Keratinocyte (primary cell): ENCODE results near the gene SOX8. TPM values are rescaled to one million over a fixed set of nuclear protein-coding genes. Genes with fewer than 3 reads are reported as not detected.

ENCODE experiments used
- DNase-seq: peaks from one replicate; pipeline ENCODE4 v3.0.0-alpha.2; 2011; ENCODE audit warnings: low read depth, missing footprints, low spot score
- FAIRE-seq: peaks from 2 replicates; lab custom pipeline; 2011; peaks lifted over from hg19 to GRCh38; lab: Jason Lieb, UNC
- H2AFZ ChIP-seq: 2 replicates; pipeline ENCODE4 v1.6.0; 2012; ENCODE audit warnings: low read length, control low read depth, inconsistent platforms; ENCODE audit not compliant: control insufficient read depth
- H3K27ac ChIP-seq: 2 replicates; pipeline ENCODE4 v1.5.1; 2011; ENCODE audit warnings: low read length; ENCODE audit not compliant: control insufficient read depth, insufficient read depth
- H3K27me3 ChIP-seq: 3 replicates; pipeline ENCODE4 v1.6.0; 2011; ENCODE audit warnings: low read length; ENCODE audit not compliant: control insufficient read depth, insufficient read depth; ENCODE audit errors: extremely low read depth
- H3K36me3 ChIP-seq, 2 experiments: 2 replicates in 1 of 2; 3 replicates in 1 of 2; pipeline ENCODE4 v1.5.1; 2011; ENCODE audit warnings: low read length in 2 of 2, mild to moderate bottlenecking in 1 of 2; ENCODE audit not compliant: control insufficient read depth in 2 of 2, insufficient read depth in 2 of 2; ENCODE audit errors: extremely low read depth in 1 of 2
- H3K4me1 ChIP-seq: 3 replicates; pipeline ENCODE4 v1.5.1; 2011; ENCODE audit warnings: low read length; ENCODE audit not compliant: control insufficient read depth, insufficient read depth; ENCODE audit errors: extremely low read depth
- H3K4me2 ChIP-seq: 3 replicates; pipeline ENCODE4 v1.6.0; 2011; ENCODE audit warnings: low read depth, low read length; ENCODE audit not compliant: control insufficient read depth, insufficient read depth; ENCODE audit errors: extremely low read depth
- H3K4me3 ChIP-seq, 3 experiments: fragments of 200-600 bp in 1 of 3; sonication (generic) in 1 of 3; 2 replicates in 2 of 3; 3 replicates in 1 of 3; pipeline ENCODE4 v1.5.1; 2011 to 2016; ENCODE audit warnings: low read length in 3 of 3, mild to moderate bottlenecking in 3 of 3, control low read depth in 2 of 3, inconsistent platforms in 1 of 3, low read depth in 1 of 3, mixed read lengths in 1 of 3, mixed run types in 1 of 3, moderate library complexity in 1 of 3; ENCODE audit not compliant: control insufficient read depth in 2 of 3, insufficient read depth in 2 of 3; ENCODE audit errors: extremely low read depth in 1 of 3
- H3K79me2 ChIP-seq: 2 replicates; pipeline ENCODE4 v1.6.0; 2012; ENCODE audit warnings: low read length; ENCODE audit not compliant: control insufficient read depth, insufficient read depth
- H3K9ac ChIP-seq: 3 replicates; pipeline ENCODE4 v1.6.0; 2011; ENCODE audit warnings: low read length; ENCODE audit not compliant: control insufficient read depth, insufficient read depth; ENCODE audit errors: extremely low read depth
- H3K9me1 ChIP-seq: 3 replicates; pipeline ENCODE4 v1.6.0; 2011; ENCODE audit warnings: low read length; ENCODE audit not compliant: control insufficient read depth, insufficient read depth; ENCODE audit errors: extremely low read depth
- H3K9me3 ChIP-seq: 2 replicates; pipeline ENCODE4 v1.5.1; 2012; ENCODE audit warnings: low read depth, low read length; ENCODE audit not compliant: control insufficient read depth
- H4K20me1 ChIP-seq: 3 replicates; pipeline ENCODE4 v1.6.0; 2011; ENCODE audit warnings: low read length; ENCODE audit not compliant: control insufficient read depth, insufficient read depth; ENCODE audit errors: extremely low read depth
- CTCF ChIP-seq, 3 experiments: IDR thresholded peaks in 1 of 3; conservative IDR thresholded peaks in 1 of 3; optimal IDR thresholded peaks in 1 of 3; 2 replicates in 2 of 3; 3 replicates in 1 of 3; pipeline versions ENCODE3 to v1.5.1; 2011; ENCODE audit warnings: low read length in 3 of 3, mild to moderate bottlenecking in 3 of 3, moderate library complexity in 2 of 3, control low read depth in 1 of 3, inconsistent platforms in 1 of 3; ENCODE audit not compliant: insufficient read depth in 2 of 3; ENCODE audit errors: extremely low read depth in 1 of 3
- EZH2 ChIP-seq: IDR thresholded peaks from one replicate; pipeline ENCODE4 v1.6.1; 2012; ENCODE audit warnings: inconsistent platforms, mild to moderate bottlenecking, low read length, moderate library complexity
- dilution Hi-C: fragments of 300-500 bp; cut with MboI; formaldehyde crosslinking; loops from one replicate; pipeline ENCODE4 v1.7.0; 2020; ENCODE audit warnings: low sequenced_read_pairs; ENCODE audit not compliant: extremely low pct_ligation_motif_present
- polyA plus RNA-seq, 5 experiments: library from polyadenylated mRNA; depleted of rRNA in 3 of 5; stranded (reverse) in 3 of 5; stranded (forward) in 1 of 5; unstranded in 1 of 5; fragments of >200 nt; gene quantifications; 1 replicate in 1 of 5; 2 replicates in 3 of 5; 3 replicates in 1 of 5; pipeline versions ENCODE4 v1.2.1 to v1.2.3, GENCODE V29; 2011 to 2012; ENCODE audit warnings: missing spikeins in 2 of 5, low read depth in 1 of 5, low replicate concordance in 1 of 5

Gene SOX8
- polyA plus RNA-seq, 1 donor (not counting 4 experiments of a cell fraction or from before 2014, with no cell fraction given), result 0.03 TPM

GRCh38 chr16:1013593-1013900, 32.0 kb downstream of the SOX8 start:
- no peaks in the 10 kb centered on the region for H3K4me1 ChIP-seq

GRCh38 chr16:1014221-1014620, 32.7 kb downstream of the SOX8 start:
- Histone ChIP-seq H3K4me3 (no peak overlapping the region), H3K36me3 (no peaks in the 10 kb centered on the region), H4K20me1 (no peaks in the 10 kb centered on the region), H3K4me2 (no peak overlapping the region), H3K27me3 (peaks cover 40% of the 10 kb centered on the region), H3K79me2 (no peaks in the 10 kb centered on the region), H3K4me1 (no peaks in the 10 kb centered on the region), H3K9me1 (no peaks in the 10 kb centered on the region), H3K9ac (no peak overlapping the region), H2AFZ (no peak overlapping the region), H3K9me3 (no peaks in the 10 kb centered on the region), H3K27ac (no peak overlapping the region)
- no peak for TF ChIP-seq EZH2
- TF ChIP-seq CTCF (optimal IDR thresholded peaks at IDR 0.05 in 1 of 3, IDR thresholded peaks at IDR 0.05 in 1 of 3, conservative IDR thresholded peaks at IDR 0.05 in 1 of 3; ENCODE audit: extremely low read depth in 1 of 3, insufficient read depth in 2 of 3, low read length in 3 of 3), result no peak
- FAIRE-seq (no peak), DNase-seq (no peak)
- dilution Hi-C loops, result no loop called here

More at GRCh38 chr16:1013593-1013900, 32.0 kb downstream of the SOX8 start:
- Histone ChIP-seq H3K79me2 (no peaks in the 10 kb centered on the region), H2AFZ (no peak overlapping the region), H3K4me2 (no peak overlapping the region), H3K27me3 (peaks cover 35% of the 10 kb centered on the region), H3K36me3 (no peaks in the 10 kb centered on the region), H3K9ac (no peak overlapping the region), H3K27ac (no peak overlapping the region), H3K9me3 (no peaks in the 10 kb centered on the region), H4K20me1 (no peaks in the 10 kb centered on the region), H3K9me1 (no peaks in the 10 kb centered on the region), H3K4me3 (no peak overlapping the region)
- dilution Hi-C loops, result no loop called here
- TF ChIP-seq EZH2 (no peak), CTCF (optimal IDR thresholded peaks at IDR 0.05 in 1 of 3, IDR thresholded peaks at IDR 0.05 in 1 of 3, conservative IDR thresholded peaks at IDR 0.05 in 1 of 3; ENCODE audit: extremely low read depth in 1 of 3, insufficient read depth in 2 of 3, low read length in 3 of 3) (no peak)
- FAIRE-seq (no peak), DNase-seq (no peak)
